VCaP (cell line): ENCODE data around the gene PKNOX2.
A peak's percentile ranks its signal among the peaks of the same experiment; 100 is the strongest.

Experiments used
- H3K27ac ChIP-seq: fragments of 450-650 bp; 2 replicates; pipeline ENCODE4 v1.5.1; 2017
- CTCF ChIP-seq: fragments of 450-650 bp; conservative IDR thresholded peaks from 2 replicates; pipeline ENCODE4 v1.5.1; 2017; ENCODE audit warnings: mild to moderate bottlenecking, moderate library complexity

The PKNOX2 gene

GRCh38 chr11:125141178-125141577 is 23.4 kb upstream of the PKNOX2 start:
- peak overlapping the region; percentile 52 for H3K27ac ChIP-seq
- TF ChIP-seq CTCF = no peak

DNA sequence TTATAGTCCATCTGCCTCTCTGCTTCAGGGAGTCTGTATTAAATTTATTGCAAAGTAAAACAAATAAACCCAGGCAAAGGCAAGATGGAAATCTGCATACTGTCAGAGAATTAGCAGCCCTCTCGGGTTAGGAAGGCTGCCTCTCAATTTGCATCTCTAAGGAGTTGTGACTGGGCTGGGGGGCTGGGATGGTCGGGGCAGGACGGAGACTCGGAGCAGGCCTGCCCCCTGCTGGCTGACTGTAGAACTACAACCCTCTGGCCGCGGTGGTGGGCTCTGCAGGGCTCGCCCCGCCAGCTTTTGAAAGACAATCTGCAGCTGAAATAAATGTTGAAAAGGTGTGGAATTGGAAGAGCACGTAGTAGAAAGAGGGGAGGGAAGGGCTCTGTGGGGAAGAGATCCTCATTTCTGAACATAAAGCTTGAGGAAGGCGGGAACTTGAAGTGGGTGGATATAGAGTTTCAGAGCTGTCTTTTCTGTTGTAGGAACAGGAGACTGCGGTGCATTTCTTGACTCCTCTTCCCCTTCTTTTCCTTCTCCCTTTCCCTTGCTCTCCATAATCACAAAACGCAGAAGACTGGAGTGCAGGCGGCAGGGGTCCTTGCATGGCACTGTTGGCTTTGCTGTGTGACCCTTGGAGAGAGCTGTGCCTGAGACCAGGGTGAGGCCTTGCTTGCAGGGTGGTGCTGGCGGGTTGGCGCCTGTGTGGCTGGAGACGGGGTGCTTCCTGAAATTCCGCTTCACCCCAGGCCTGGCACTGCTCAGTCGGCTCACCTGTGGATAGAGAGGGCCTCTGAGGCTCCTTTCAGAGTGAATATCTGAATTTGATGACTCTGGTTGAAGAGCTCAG is 22.6 kb upstream of the PKNOX2 start:
- H3K27ac ChIP-seq = peak overlapping the region; percentile 52
- peak; percentile 95 for TF ChIP-seq CTCF

DNA sequence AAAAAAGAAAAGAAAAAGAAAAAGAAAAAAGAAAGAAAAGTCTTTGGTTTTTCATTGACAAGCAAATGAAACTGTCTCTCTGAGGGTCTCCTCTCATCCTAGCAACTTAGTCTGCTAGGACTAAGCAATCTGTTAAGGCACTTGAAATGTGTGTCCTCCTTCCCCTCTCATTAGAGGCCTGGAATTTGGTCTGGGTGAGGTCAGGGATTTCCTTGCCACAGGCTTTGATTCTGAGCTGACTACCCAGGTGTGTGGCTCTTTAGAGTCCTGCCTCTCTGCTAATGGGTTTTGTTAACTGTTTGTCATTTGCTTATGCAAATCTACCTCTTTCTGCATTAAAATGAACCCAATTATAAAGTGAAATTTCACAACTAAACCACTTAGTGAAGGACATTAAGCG is 18.3 kb upstream of the PKNOX2 start:
- TF ChIP-seq CTCF = no peak
- no peak overlapping the region for H3K27ac ChIP-seq

GRCh38 chr11:125147280-125147679 is 17.3 kb upstream of the PKNOX2 start:
- TF ChIP-seq CTCF = no peak

GRCh38 chr11:125148011-125148410 is 16.5 kb upstream of the PKNOX2 start:
- TF ChIP-seq CTCF = no peak
- H3K27ac ChIP-seq = no peak overlapping the region

More at GRCh38 chr11:125147280-125147679, 17.3 kb upstream of the PKNOX2 start:
- H3K27ac ChIP-seq = no peak overlapping the region

DNA sequence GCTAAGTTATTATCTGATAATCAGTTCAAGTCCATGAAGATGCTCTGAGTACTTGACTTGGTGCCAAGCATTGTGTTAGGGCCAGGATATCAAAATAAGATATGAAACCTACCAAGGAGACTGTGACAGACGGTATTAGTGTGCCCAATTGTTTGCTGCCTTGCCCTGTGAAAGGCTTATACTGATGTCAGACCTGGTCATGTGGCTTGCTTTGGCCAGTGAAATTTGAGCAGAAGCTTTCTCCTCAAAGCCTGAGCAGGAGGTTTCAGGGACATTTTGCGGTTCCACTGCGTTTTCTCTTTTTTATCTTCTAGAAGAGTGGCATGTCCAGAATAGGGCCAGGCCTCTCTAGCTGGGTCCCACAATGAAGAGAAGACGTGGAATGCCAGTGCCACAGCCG is 15.8 kb upstream of the PKNOX2 start:
- TF ChIP-seq CTCF = no peak

GRCh38 chr11:125153837-125154236 is 10.7 kb upstream of the PKNOX2 start:
- H3K27ac ChIP-seq = no peak overlapping the region
- no peak for TF ChIP-seq CTCF

More for the DNA sequence above, 15.8 kb upstream of the PKNOX2 start:
- H3K27ac ChIP-seq = no peak overlapping the region
